Ovary (tissue), 3 donors: ENCODE data around the gene MED22.

ENCODE experiments used
- EP300 ChIP-seq: sonication (generic); formaldehyde crosslinking; IDR thresholded peaks from one replicate; pipeline ENCODE4 v1.6.1; 2017; ENCODE audit warnings: antibody characterized with exemption
- POLR2A ChIP-seq: fragments of 450-650 bp; IDR thresholded peaks from one replicate; pipeline ENCODE4 v1.6.1; 2017; ENCODE audit warnings: antibody characterized with exemption, mild to moderate bottlenecking, moderate library complexity
- TF ChIP-seq, protein P1 (sequence below), 3 donors: fragments of 450-650 bp in 2 of 3; fragments of 200-600 bp in 1 of 3; IDR thresholded peaks; one replicate each; pipeline versions ENCODE4 v1.5.1 to v1.8.0; 2016 to 2022; ENCODE audit warnings: antibody characterized with exemption in 3 of 3, mild to moderate bottlenecking in 1 of 3
- donor health status: DM: no; HTN: no; CAD: no.

DNA sequence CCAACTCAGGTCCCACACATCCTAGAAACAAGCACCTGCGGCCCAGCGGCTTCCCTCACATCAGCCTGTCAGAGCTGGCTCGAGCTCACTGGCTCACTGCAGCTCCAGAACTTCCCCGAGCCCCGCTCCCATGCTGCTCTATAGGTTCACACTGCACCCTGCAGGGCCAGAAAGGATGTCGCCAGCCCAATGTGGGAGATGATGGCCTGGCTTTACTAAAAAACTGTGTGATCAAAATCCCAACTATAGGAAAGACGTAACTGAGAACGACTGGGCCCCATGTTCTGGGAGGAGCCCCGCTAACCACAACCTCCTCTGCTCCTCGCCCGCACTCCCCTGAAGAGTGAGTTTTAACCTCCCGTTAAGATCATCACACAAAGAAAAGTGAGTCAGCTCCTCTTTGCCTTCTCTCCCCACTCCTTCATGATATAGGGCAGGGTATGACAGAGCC, 23.4 kb upstream of the MED22 start:
- TF ChIP-seq, protein P1, sequence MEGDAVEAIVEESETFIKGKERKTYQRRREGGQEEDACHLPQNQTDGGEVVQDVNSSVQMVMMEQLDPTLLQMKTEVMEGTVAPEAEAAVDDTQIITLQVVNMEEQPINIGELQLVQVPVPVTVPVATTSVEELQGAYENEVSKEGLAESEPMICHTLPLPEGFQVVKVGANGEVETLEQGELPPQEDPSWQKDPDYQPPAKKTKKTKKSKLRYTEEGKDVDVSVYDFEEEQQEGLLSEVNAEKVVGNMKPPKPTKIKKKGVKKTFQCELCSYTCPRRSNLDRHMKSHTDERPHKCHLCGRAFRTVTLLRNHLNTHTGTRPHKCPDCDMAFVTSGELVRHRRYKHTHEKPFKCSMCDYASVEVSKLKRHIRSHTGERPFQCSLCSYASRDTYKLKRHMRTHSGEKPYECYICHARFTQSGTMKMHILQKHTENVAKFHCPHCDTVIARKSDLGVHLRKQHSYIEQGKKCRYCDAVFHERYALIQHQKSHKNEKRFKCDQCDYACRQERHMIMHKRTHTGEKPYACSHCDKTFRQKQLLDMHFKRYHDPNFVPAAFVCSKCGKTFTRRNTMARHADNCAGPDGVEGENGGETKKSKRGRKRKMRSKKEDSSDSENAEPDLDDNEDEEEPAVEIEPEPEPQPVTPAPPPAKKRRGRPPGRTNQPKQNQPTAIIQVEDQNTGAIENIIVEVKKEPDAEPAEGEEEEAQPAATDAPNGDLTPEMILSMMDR (IDR thresholded peaks at IDR 0.05): no peak
- no peak for TF ChIP-seq EP300
- TF ChIP-seq POLR2A: no peak
